GM12891 (cell line): ENCODE results near the gene ERLIN1.

Source experiments
- POLR2A ChIP-seq: IDR thresholded peaks from 2 replicates; pipeline ENCODE4 v1.6.1; 2011; ENCODE audit warnings: low read depth, low read length, control low read depth
- POLR2AphosphoS5 ChIP-seq: IDR thresholded peaks from 2 replicates; pipeline ENCODE4 v1.6.1; 2011; ENCODE audit warnings: low read depth, low read length, control low read depth
- TAF1 ChIP-seq: IDR thresholded peaks from 2 replicates; pipeline ENCODE4 v1.6.1; 2011; ENCODE audit warnings: low read depth, low read length, control low read depth

GRCh38 chr10:100104300-100104699 lies 81.5 kb downstream of the ERLIN1 start:
- no peak for TF ChIP-seq POLR2A
- TF ChIP-seq TAF1 = no peak
- TF ChIP-seq POLR2AphosphoS5 = no peak
